ENCODE data around the gene ANKIB1.

The ANKIB1 gene

DNA sequence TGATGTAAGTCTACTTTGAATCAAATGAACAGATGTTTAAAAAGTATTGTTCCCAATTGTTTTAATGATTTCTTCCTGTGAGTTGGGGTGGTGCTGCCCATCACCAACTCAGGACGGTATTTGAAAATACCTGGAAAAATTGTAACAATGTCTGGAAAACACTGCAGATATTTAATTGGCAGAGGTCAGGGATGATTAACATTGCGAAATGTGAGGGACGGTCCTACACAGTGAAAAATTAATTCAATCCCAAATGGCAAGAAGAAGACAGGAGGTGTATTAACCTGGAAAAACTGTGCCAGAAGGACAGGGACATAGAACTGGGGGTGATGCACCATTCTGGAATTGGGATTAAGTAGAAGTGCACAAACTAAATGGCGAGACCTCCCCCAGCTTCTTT is 29.6 kb downstream of the ANKIB1 start:
- DNase-seq, result no peak

DNA sequence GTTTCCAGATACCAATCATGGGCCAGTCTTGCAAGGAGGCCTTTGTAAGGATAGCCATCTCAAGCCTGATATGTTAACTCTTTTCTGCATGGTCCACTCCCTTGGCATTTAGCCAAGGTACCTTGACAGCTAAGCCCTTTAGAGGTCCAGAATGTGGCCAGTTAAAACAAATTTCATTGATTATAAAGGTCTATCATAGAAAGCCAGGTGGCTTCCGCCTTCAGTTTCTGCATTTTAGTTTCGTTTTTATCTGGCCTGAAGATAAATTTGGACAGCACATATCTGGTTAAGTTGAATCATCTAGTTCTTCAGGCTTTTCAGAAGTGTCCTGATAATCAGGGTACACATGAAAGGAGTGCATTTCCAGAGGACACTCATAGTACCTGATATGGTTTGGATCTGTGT is 30.7 kb downstream of the ANKIB1 start:
- DNase-seq, result no peak

DNA sequence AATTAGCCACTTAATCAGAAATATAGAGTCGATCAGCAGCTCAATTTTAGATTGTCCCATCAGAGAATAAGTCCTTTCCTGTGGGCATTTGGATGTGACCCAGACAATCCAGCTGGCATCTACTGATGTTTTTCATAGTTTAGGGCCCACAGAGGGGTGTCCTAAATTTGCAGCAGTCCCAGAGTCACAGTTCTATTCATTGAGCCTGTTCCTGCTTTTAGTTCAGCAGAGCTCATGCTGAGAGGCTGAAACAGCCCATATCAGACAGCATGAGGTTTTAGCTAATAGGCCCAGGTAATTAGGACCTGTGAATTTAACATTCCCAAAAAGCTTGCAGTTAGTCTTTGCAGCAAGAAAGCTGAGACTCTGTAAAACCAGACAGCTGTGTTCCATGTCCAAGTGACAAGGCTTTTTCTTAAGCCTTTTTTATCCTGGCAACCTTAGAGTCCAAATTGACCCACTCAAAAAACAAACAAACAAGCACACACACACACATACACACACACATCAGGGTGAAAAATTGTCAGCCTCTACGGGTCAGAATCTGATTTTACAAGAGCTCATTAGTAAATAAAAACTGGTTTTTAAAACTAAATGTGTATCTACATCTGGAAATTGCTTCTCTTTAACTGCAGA is 33.7 kb downstream of the ANKIB1 start:
- DNase-seq, result no peak

DNA sequence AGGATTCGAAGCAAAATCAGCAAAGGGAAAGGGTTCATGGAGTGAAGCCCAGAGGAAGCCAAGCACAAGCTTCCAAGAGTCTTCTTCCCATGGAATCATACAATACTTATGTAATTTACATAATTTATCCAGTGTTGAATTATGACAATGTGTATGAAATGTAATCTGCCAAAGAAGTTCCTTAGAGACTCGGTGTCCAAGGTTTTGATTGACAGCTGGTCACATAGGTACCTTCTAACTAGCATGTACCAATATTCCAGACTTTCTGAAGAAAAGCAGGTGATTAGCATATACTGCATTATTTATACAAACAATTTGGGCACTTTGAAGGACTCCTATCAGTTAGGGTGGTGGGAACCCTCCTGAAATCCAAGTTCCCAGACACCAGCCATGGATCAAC is 35.3 kb downstream of the ANKIB1 start:
- DNase-seq, result no peak

DNA sequence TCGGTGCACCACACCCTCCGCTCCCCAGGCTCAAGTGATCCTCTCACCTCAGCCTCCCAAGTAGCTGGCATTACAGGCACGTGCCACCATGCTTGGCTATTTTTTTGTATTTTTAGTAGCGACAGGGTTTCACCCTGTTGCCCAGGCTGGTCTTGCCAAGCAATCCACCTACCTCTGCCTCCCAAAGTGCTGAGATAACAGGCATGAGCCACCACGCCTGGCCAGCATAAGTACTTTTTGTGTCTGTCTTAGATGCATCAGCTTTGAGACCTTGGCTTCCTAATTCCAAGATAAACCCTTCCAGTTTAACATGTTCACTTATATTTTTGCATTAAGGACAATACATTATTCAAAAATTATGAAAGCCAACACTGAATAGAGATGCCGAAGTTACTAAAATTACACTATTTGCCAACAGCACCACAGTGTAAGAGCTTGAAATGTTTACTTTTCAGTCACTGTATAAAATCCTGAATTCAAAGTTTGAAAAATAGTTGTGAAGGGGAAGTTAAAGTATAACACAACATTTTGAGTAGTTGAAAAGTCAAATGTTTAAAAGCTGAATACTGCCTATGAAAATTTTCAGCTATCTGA is 36.5 kb downstream of the ANKIB1 start:
- no peak for DNase-seq

DNA sequence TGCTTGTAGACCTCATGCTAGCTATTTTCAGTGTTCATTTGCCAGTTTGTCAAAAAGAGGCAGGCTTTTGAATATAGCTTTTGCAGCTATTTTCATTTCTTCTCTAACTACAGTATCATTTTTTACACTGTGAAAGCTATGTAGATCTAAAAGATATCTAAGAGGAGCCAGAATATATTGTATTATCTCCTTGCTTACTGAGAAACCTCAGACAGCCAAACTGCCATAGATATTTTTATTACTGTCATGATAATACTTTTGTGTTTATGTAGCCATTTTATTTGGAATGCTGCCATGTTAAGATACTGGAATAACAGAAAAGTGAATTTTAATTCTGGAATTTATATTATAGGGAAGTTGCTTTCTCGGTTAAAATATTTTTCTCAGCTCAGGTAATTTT is 37.2 kb downstream of the ANKIB1 start:
- no peak for DNase-seq

DNA sequence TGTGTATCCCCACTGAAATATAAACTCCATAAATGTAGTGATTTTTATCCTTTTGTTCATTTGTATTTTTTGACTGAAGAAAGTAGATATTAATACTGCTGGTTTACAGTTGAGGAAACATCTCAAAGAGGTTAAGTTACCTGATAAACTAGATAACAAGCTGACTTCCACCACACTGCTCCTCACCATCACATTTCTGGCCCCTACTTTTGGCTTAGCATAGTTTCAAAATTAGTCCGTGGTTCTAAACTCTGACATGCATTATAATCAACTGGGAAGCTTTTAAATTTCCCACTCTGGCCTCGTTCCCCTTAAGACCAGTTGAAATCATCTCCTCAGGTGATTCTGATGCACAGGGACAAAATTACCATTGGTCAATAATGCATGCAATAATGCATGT is 43.5 kb downstream of the ANKIB1 start:
- no peak for DNase-seq

DNA sequence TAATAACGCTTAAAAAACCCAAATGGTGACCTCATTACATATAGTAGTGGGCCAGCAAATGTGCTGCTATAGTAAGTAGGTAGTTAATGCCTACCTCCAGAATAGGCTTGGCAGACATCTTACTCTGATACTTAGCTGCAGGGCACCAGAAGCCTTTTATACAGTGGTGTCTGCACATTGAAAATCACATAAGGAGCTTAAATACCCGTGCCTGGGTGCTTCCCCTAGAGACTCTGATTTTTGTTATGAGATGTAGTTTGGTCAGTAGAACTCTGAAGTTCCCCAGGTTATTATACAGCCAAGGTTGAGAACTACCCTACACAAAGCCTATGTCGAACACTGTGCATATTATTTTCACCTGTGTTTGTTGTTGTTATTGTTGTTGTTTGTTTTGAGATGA is 47.2 kb downstream of the ANKIB1 start:
- DNase-seq, result no peak

DNA sequence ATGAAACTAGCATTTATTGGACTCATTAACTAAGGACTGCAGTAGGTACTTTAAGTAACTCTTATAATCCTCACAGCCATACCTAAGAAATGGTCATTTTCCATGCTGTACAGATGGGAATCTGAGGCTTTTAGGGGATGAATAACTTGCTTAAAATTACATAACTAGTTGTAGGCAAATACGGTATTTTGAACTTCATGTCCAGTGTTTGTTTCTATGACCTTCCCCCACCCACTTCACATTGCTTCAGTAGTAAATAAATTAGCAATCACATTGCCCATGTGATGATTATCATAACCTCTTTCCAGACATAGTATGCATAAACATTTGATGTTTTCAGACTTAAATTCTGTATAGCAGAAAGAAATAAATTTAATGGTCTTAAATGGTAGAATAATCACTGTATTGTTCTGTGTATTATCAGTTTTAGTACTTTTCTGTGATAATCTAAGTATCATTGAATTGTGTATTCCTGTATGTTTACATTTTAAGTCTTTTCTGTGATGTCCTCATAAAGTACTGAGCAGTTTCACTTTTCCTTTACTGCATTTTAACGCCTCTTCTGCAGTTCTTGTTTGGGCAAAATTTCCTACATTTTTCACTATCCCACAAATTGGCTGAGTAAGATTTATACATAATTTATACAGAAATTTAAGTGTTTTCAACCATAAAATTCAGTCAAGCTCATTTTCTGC is 48.3 kb downstream of the ANKIB1 start:
- DNase-seq, result no peak

DNA sequence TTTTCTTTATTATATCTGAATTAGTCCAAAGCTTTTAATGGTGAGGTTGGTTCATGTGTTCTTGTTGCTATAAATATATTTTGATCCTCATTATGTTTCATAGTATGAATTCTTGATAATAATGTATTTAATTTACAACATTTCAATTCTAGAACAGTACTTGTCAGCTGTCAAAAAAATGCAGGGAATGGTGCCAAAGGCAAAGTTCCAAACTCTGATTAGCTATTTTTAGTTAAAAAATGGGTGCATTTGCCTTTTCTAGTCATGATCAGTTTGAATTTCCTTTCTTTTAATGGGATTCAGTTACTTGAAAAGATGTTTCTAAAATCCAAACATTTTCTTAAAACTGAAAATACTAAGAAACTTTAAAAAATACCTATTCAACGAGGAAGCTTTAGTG is 49.6 kb downstream of the ANKIB1 start:
- no peak for DNase-seq

DNA sequence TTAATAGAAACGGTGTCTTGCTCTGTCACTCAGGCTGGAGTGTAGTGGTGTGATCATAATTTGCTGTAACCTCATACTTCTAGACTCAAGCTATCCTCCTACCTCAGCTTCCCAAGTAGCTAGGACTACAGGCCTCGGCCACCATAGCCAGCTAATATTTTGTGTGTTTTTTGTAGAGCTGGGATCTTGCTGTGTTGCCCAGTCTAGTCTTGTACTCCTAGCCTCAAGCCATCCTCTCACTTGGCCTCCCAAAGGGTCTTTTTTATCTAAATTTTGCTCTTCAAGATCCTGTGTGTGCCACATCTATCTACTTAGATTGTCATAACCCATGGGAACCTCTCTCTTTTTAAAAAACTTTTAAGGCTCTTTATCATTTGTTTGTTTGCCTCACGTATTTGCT is 50.5 kb downstream of the ANKIB1 start:
- DNase-seq, result no peak

DNA sequence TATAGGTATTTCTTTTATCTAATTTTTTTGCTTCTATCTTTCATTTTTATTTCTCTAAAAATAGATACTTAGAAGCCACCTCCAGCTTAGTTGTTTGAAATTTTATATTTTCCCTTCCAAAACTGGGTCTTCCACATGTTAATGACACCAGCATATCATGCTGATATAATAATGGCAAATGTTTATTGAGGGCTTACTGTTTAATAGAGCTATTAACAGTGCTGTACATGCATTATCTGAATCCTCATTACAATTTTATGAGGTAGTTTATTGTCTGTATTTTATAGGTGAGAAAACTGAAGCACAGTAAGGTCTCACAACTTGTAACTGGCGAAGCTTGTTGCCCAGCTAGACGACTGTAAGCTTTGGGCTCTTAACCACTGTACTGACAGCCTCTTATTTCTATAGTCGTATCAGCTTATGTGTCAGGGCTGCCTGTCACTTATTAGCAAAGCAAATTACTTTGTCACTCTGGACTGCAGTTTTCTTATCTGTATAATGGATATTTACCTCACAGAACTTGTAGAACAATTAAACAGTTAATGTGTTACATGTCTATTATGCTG is 51.2 kb downstream of the ANKIB1 start:
- no peak for DNase-seq

DNA sequence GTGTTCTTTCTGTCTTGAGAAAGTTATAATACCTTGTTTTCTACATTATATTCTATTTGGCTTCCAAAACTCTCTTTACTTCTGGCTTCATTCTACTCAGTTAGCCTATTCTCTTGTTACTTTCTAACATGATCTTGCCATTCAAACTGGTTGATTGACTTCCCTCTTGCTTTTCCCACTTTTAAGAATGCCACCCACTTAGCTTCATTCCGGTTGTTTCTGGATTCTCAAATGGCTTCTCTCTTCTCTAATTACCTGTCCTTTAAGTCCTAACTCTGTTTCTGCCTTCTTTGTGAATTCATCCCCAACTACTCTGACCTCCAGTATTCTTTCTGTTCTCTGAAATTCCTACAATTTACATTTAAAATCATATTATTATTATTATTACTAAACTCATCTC is 52.0 kb downstream of the ANKIB1 start:
- no peak for DNase-seq

DNA sequence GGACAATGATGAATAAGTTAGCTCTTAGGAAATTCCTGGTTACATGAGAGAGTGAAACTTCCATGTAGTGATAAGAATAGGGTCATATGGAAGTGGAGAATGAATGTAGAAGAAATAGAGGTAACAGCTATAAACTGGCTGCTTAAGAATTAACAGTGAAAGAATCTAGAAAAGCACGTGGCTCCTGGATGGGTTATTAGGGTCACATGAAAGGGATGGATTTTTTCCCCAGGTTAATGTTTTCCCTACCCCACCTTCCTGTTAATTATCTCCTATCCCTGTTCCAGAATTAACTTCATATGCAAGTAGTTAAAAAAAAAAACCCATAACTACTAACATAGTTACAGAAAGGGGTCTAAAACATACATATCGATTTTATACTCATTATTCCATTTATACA is 58.0 kb downstream of the ANKIB1 start:
- no peak for DNase-seq

DNA sequence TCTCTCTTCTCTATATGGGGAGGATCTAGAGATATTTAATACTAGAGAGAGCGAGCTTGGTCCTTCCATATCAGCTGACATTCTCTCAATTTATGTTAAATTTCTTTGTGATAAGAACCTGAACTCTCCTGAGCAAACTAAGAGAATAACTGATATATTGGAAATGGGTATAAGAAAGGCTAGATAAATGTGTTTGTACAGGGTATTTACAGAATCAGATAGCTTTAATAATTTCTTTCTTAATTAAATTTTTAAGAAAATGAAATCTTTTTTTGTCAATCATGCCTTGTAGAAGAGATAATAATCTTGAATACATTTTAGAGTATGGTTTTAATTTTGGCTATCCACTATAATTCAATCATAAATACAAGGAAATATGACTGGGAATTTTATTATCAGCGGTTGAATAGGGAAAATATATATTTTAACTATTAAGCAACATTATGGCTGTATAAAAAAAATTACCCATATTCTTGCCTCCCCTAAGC is 58.7 kb downstream of the ANKIB1 start:
- no peak for DNase-seq

DNA sequence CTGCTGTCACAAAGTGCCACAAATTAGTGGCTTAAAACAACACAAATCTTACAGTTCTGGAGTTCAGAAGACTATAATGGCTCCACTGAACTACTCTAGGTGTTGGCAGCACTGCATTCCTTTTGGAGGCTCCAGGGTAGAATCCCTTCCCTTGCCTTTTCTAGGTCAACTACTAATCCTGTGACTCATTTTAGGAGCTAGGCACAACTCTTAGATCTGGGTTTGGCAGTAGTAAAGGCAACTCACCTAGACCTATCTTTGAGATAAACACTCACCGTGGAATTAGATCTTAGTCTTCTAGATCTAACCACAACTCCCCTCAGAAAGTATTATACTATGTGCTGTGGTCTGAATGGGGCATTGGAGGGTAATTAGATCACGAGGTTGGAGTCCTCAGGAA is 60.4 kb downstream of the ANKIB1 start:
- DNase-seq, result no peak

DNA sequence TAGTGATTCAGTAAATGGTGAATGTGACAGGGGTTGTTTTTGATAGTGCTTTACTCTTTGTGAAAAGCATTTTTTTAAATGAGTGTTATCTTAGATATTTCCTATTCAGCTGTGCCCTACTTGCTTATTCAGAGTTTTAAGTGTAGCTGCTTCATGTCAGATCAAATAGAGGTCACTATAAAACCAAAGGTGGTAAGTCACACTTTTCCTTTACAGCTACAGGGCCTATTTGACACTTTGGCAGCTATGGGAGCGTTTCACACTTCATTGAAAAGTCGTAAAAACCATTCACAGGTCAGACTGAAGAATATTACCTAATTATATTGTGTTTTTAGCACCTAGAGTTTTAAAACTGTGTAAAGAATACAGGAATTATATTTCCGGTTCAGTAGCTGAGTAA is 67.3 kb downstream of the ANKIB1 start:
- DNase-seq, result no peak

DNA sequence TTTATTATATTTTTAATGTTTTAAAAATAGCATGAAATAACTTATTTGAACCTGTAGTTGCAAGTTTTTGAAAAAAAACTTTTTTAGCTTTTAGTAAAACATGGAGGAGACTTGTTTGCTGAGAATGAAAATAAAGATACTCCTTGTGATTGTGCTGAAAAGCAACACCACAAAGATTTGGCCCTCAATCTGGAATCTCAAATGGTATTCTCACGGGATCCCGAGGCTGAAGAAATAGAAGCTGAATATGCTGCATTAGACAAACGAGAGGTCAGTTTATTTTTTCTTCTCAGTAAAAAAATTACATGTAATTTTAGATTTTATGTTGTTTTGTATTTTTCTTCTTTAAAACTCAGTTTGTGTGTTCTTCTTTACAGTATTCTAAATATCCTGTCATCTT is 73.5 kb downstream of the ANKIB1 start:
- DNase-seq, result no peak

DNA sequence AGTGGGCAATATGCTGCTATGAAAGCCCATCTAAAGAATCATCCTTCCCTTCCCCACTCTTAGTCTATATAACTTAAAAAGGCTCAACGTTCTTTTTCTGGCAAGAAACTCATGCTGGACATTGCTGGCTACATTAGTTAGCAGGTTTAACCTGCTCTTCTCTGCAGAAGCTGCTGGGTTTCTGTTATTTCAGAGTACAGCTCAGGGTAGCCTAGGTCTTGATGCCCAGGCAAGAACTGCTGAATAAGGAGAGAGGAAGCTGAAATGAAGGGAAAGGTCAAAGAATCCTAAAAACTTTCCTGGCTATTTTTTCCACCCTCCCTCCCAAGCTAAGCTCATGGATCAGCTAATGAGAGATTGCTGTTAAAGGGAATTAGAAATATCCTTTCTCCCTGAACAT is 79.4 kb downstream of the ANKIB1 start:
- DNase-seq, result no peak

DNA sequence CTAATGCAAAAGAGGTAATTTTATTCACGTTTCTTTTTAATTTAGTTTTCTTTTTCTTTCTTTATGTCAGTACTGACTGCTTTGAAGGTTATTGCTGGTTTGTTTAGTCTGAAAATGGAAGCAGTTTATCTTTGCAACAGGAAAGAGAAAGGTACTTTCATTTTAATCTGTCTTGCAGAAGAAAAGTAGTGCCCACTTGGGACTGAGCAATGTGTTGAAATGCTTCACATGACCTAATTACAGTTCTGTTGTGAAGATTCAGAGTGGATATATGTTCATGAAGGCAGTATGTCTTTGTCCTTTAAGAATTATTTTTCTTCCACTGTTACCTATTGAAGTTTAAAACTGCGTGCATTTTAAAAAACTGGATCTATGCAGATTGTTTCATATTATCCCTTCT is 80.1 kb downstream of the ANKIB1 start:
- no peak for DNase-seq

DNA sequence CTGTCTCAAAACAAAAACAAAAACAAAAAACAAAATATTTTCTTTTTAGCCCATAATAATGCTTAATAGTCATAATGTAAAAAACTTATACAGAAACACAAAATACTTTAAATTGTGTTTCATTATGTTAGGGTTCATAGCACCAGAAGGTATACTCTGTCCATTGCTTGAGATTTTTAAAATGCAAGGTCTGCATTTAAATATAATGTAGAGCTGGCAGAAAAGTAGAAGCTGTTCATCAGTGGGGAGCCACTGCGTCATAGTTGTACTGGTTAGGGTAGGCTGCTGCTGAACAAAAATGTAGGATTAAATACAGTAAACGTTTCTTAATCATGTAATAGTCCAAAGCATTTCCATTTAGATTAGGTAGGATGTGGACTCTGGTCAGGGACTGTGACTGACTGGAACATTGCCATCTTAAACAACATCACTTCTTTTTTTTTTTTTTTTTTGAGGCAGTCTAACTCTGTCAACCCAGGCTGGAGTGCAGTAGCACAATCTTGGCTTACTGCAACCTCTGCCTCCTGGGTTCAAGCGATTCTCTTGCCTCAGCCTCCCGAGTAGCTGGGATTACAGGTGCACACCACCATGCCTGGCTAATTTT is 85.2 kb downstream of the ANKIB1 start:
- DNase-seq, result no peak

DNA sequence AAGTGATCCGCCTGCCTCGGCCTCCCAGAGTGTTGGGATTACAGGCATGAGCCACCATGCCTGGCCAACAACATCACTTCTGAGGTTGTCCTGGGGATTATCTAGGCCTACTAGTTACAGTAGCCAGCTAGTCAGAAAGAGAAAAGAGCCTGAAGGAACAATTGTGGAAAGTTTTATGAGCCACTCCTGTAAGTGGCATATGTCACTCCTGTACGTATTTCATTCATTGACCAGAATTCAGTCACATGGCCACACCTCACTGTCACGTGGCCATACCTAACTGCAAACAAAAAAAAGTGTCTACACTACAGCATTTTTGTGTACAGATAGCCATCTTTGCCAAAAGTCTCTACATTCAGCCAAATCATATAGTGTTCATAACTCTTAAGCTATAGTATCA is 85.7 kb downstream of the ANKIB1 start:
- no peak for DNase-seq

DNA sequence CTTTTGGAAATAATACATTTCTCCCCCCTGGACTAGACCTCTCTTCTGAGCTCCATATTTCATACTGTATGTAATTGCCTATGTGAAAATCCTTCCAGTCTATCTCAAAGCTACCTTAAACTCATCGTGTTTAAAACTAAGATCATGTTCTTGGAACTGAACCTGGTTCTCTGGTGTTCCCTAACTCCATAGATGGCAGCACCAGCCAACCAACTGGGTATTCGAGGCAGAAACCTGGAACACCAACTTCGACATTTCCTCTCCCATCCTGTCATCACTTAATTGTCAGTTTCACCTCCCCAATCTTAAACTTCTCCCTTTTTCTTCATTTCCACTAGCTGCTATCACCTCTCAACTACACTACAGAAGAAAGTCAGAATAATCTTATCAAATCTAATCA is 87.0 kb downstream of the ANKIB1 start:
- no peak for DNase-seq

DNA sequence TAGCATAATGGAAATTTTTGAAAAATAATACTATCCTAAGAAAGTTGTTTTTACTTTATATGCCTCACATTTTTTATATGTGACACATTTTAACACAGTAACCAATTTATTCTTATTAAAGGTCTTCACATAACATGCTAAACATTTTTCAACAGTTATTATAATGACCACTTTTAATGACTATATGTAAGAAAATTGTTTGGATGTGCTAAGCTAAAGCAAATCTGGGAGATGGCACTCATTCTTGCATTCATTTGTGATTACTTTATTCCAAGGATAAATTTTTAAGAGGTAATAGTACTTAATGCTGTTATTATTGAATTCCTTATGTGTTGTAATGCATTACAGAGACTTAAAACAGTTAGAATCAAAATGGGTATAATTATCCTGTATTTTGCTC is 88.1 kb downstream of the ANKIB1 start:
- DNase-seq, result no peak

Data from activated CD8-positive, alpha-beta memory T cell treated with anti-CD3 and anti-CD28 coated beads, Interleukin-2, amount 50 U/mL, for 4 hours (primary cell).